ENCODE results near the gene ZC3H13.

ZC3H13 gene

GRCh38 chr13:45928843-45929242 lies 123.7 kb downstream of the ZC3H13 start:
- WGBS, 2 donors (ENCODE audit: extremely low coverage in 2 of 2, insufficient read length in 2 of 2, insufficient replicate concordance in 1 of 2) = no CpG with 5 or more reads among the region's 2 CpGs

GRCh38 chr13:45928176-45928575 lies 124.4 kb downstream of the ZC3H13 start:
- WGBS, 2 donors (ENCODE audit: extremely low coverage in 2 of 2, insufficient read length in 2 of 2, insufficient replicate concordance in 1 of 2) = no CpG with 5 or more reads among the region's 5 CpGs
- no peak overlapping the region for H3K4me2 ChIP-seq (ENCODE audit: insufficient read depth, low read length, poor library complexity, severe bottlenecking)
- no peaks in the 10 kb centered on the region for H3K79me1 ChIP-seq (ENCODE audit: low read depth, low read length)

More at GRCh38 chr13:45928843-45929242, 123.7 kb downstream of the ZC3H13 start:
- Histone ChIP-seq H3K9me3 (replicated peaks in 1 of 2; ENCODE audit: control insufficient read depth in 2 of 2, insufficient read depth in 1 of 2, low read depth in 1 of 2, low read length in 2 of 2) (no peaks in the 10 kb centered on the region), H3K36me3 (replicated peaks in 1 of 2; ENCODE audit: control insufficient read depth in 2 of 2, insufficient read depth in 2 of 2, low read length in 2 of 2) (no peaks in the 10 kb centered on the region), H2BK120ac (ENCODE audit: low read depth, low read length) (no peak overlapping the region), H3K23ac (ENCODE audit: low read depth, low read length, poor library complexity) (no peak overlapping the region), H3K4me2 (ENCODE audit: insufficient read depth, low read length, poor library complexity, severe bottlenecking) (no peak overlapping the region), H4K91ac (ENCODE audit: low read depth, low read length, poor library complexity) (no peak overlapping the region), H2BK5ac (ENCODE audit: low read length) (no peak overlapping the region), H2AFZ (ENCODE audit: low read length) (no peak overlapping the region), H3K9ac (ENCODE audit: low read depth, low read length, poor library complexity) (no peak overlapping the region), H3K4me3 (ENCODE audit: low read length in 2 of 2) (no peak overlapping the region), H2BK12ac (ENCODE audit: low read length) (no peak overlapping the region), H2AK5ac (ENCODE audit: low read depth, low read length) (no peak overlapping the region), H3K27me3 (ENCODE audit: control insufficient read depth in 3 of 3, insufficient read depth in 3 of 3, low read depth in 1 of 3, low read length in 3 of 3) (peaks cover 0 to 24% (median 0%) of the 10 kb centered on the region in 3 experiments), H3K14ac (ENCODE audit: low read length) (no peak overlapping the region), H3K27ac (replicated peaks; ENCODE audit: low read length) (no peak overlapping the region), H3K4ac (ENCODE audit: low read length) (no peak overlapping the region), H3K18ac (ENCODE audit: low read length) (no peak overlapping the region), H3K79me1 (ENCODE audit: low read depth, low read length) (no peaks in the 10 kb centered on the region), H4K8ac (ENCODE audit: low read depth, low read length) (no peak overlapping the region), H3K4me1 (ENCODE audit: control insufficient read depth in 2 of 2, insufficient read depth in 1 of 2, low read depth in 1 of 2, low read length in 2 of 2) (no peaks in the 10 kb centered on the region), H2BK15ac (ENCODE audit: low read length) (no peak overlapping the region)
- DNase-seq (ENCODE audit: low spot score) = no peak

DNA sequence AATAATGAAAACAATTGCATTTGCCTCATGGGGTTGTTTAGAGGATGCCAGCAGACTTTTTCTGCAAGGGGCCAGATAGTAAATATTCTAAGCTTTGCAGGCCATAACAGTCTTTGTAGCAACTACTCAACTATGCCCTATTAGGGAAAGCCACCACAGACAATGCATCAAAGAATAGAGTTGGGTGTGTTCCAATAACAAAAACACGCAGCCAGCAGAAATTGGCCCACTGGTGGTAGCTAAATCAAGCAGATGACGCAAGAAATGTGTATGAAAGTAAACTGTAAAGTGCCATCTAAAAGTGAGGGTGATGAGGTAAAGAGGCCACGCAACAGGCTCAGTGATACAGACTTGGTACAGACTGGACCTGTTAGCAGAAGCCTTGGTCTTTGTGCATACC lies 125.8 kb downstream of the ZC3H13 start:
- no peak overlapping the region for H2AFZ ChIP-seq (ENCODE audit: low read length)
- H3K36me3 ChIP-seq (replicated peaks in 1 of 2; ENCODE audit: control insufficient read depth in 2 of 2, insufficient read depth in 2 of 2, low read length in 2 of 2) = no peaks in the 10 kb centered on the region
- no peaks in the 10 kb centered on the region for H3K9me3 ChIP-seq (replicated peaks in 1 of 2; ENCODE audit: control insufficient read depth in 2 of 2, insufficient read depth in 1 of 2, low read depth in 1 of 2, low read length in 2 of 2)
- H2BK120ac ChIP-seq (ENCODE audit: low read depth, low read length) = no peak overlapping the region
- no peak overlapping the region for H2AK5ac ChIP-seq (ENCODE audit: low read depth, low read length)
- no peak overlapping the region for H2BK15ac ChIP-seq (ENCODE audit: low read length)
- no peak overlapping the region for H3K4me2 ChIP-seq (ENCODE audit: insufficient read depth, low read length, poor library complexity, severe bottlenecking)
- H4K91ac ChIP-seq (ENCODE audit: low read depth, low read length, poor library complexity) = no peak overlapping the region
- no peak overlapping the region for H2BK5ac ChIP-seq (ENCODE audit: low read length)
- no CpG with 5 or more reads among the region's 3 CpGs for WGBS, 2 donors (ENCODE audit: extremely low coverage in 2 of 2, insufficient read length in 2 of 2, insufficient replicate concordance in 1 of 2)
- no peaks in the 10 kb centered on the region for H3K4me1 ChIP-seq (ENCODE audit: control insufficient read depth in 2 of 2, insufficient read depth in 1 of 2, low read depth in 1 of 2, low read length in 2 of 2)
- H3K4me3 ChIP-seq (ENCODE audit: low read length in 2 of 2) = no peak overlapping the region
- no peak overlapping the region for H3K27ac ChIP-seq (replicated peaks; ENCODE audit: low read length)
- H3K4ac ChIP-seq (ENCODE audit: low read length) = no peak overlapping the region
- no peak overlapping the region for H3K18ac ChIP-seq (ENCODE audit: low read length)
- no peak overlapping the region for H2BK12ac ChIP-seq (ENCODE audit: low read length)
- H4K8ac ChIP-seq (ENCODE audit: low read depth, low read length) = no peak overlapping the region
- no peak overlapping the region for H3K23ac ChIP-seq (ENCODE audit: low read depth, low read length, poor library complexity)
- peaks cover 0 to 4% (median 0%) of the 10 kb centered on the region in 3 experiments for H3K27me3 ChIP-seq (ENCODE audit: control insufficient read depth in 3 of 3, insufficient read depth in 3 of 3, low read depth in 1 of 3, low read length in 3 of 3)
- H3K9ac ChIP-seq (ENCODE audit: low read depth, low read length, poor library complexity) = no peak overlapping the region
- H3K79me1 ChIP-seq (ENCODE audit: low read depth, low read length) = no peaks in the 10 kb centered on the region
- DNase-seq (ENCODE audit: low spot score) = no peak
- no peak overlapping the region for H3K14ac ChIP-seq (ENCODE audit: low read length)

More at GRCh38 chr13:45928176-45928575, 124.4 kb downstream of the ZC3H13 start:
- Histone ChIP-seq H3K4ac (ENCODE audit: low read length) (no peak overlapping the region), H2BK15ac (ENCODE audit: low read length) (no peak overlapping the region), H3K14ac (ENCODE audit: low read length) (no peak overlapping the region), H3K27ac (replicated peaks; ENCODE audit: low read length) (no peak overlapping the region), H3K9me3 (replicated peaks in 1 of 2; ENCODE audit: control insufficient read depth in 2 of 2, insufficient read depth in 1 of 2, low read depth in 1 of 2, low read length in 2 of 2) (no peaks in the 10 kb centered on the region), H4K91ac (ENCODE audit: low read depth, low read length, poor library complexity) (no peak overlapping the region), H3K18ac (ENCODE audit: low read length) (no peak overlapping the region), H3K27me3 (ENCODE audit: control insufficient read depth in 3 of 3, insufficient read depth in 3 of 3, low read depth in 1 of 3, low read length in 3 of 3) (peaks cover 0 to 18% (median 0%) of the 10 kb centered on the region in 3 experiments), H2AFZ (ENCODE audit: low read length) (no peak overlapping the region), H2BK120ac (ENCODE audit: low read depth, low read length) (no peak overlapping the region), H3K36me3 (replicated peaks in 1 of 2; ENCODE audit: control insufficient read depth in 2 of 2, insufficient read depth in 2 of 2, low read length in 2 of 2) (no peaks in the 10 kb centered on the region), H3K4me3 (ENCODE audit: low read length in 2 of 2) (no peak overlapping the region), H3K23ac (ENCODE audit: low read depth, low read length, poor library complexity) (no peak overlapping the region), H2BK12ac (ENCODE audit: low read length) (no peak overlapping the region), H2AK5ac (ENCODE audit: low read depth, low read length) (no peak overlapping the region), H2BK5ac (ENCODE audit: low read length) (no peak overlapping the region), H4K8ac (ENCODE audit: low read depth, low read length) (no peak overlapping the region), H3K9ac (ENCODE audit: low read depth, low read length, poor library complexity) (no peak overlapping the region), H3K4me1 (ENCODE audit: control insufficient read depth in 2 of 2, insufficient read depth in 1 of 2, low read depth in 1 of 2, low read length in 2 of 2) (no peaks in the 10 kb centered on the region)
- no peak for DNase-seq (ENCODE audit: low spot score)

DNA sequence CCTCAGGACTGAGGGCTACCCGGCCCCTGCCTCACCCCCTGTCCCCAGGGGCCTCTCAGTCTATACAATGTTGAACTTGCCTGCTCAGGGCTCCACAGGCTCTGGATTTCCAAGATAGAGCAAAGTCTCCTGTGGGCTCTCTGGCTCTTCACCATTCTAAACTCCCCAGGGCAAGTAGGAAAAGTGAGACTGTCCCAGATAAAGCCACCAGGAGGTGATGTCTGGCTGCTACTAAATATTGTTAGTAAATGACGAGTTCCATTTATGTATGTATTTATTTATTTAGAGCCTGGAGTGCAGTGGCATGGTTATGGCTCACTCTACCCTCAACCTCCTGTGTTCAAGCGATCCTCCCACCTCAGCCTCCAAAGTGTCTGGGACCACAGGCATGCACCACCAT lies 127.4 kb downstream of the ZC3H13 start:
- Histone ChIP-seq H3K14ac (ENCODE audit: low read length) (no peak overlapping the region), H3K27me3 (ENCODE audit: control insufficient read depth in 3 of 3, insufficient read depth in 3 of 3, low read depth in 1 of 3, low read length in 3 of 3) (peaks cover 0 to 2% (median 0%) of the 10 kb centered on the region in 3 experiments), H4K8ac (ENCODE audit: low read depth, low read length) (no peak overlapping the region), H3K4ac (ENCODE audit: low read length) (no peak overlapping the region), H3K9ac (ENCODE audit: low read depth, low read length, poor library complexity) (no peak overlapping the region), H3K4me3 (ENCODE audit: low read length in 2 of 2) (no peak overlapping the region), H4K91ac (ENCODE audit: low read depth, low read length, poor library complexity) (no peak overlapping the region), H2BK15ac (ENCODE audit: low read length) (no peak overlapping the region), H3K18ac (ENCODE audit: low read length) (no peak overlapping the region), H3K27ac (replicated peaks; ENCODE audit: low read length) (no peak overlapping the region), H3K9me3 (replicated peaks in 1 of 2; ENCODE audit: control insufficient read depth in 2 of 2, insufficient read depth in 1 of 2, low read depth in 1 of 2, low read length in 2 of 2) (no peaks in the 10 kb centered on the region), H2AK5ac (ENCODE audit: low read depth, low read length) (no peak overlapping the region), H2BK120ac (ENCODE audit: low read depth, low read length) (no peak overlapping the region), H3K79me1 (ENCODE audit: low read depth, low read length) (no peaks in the 10 kb centered on the region), H3K36me3 (replicated peaks in 1 of 2; ENCODE audit: control insufficient read depth in 2 of 2, insufficient read depth in 2 of 2, low read length in 2 of 2) (no peaks in the 10 kb centered on the region), H2AFZ (ENCODE audit: low read length) (no peak overlapping the region), H3K4me1 (ENCODE audit: control insufficient read depth in 2 of 2, insufficient read depth in 1 of 2, low read depth in 1 of 2, low read length in 2 of 2) (no peaks in the 10 kb centered on the region), H3K23ac (ENCODE audit: low read depth, low read length, poor library complexity) (no peak overlapping the region), H2BK5ac (ENCODE audit: low read length) (no peak overlapping the region), H3K4me2 (ENCODE audit: insufficient read depth, low read length, poor library complexity, severe bottlenecking) (no peak overlapping the region), H2BK12ac (ENCODE audit: low read length) (no peak overlapping the region)
- no CpG with 5 or more reads among the region's 3 CpGs for WGBS, 2 donors (ENCODE audit: extremely low coverage in 2 of 2, insufficient read length in 2 of 2, insufficient replicate concordance in 1 of 2)
- DNase-seq (ENCODE audit: low spot score) = no peak
